ENCODE data around the gene CCL8.

- TF ChIP-seq CTCF (IDR thresholded peaks at IDR 0.05; ENCODE audit: borderline replicate concordance, extremely low read depth, low read length, poor library complexity, severe bottlenecking) (no peak), EZH2 (IDR thresholded peaks at IDR 0.05; ENCODE audit: borderline replicate concordance, low read depth, low read length, severe bottlenecking) (no peak)
Observed at GRCh38 chr17:34341916-34342315, 22.7 kb downstream of the CCL8 start.

Data from DND-41 (cell line).